Stimulated activated CD8-positive, alpha-beta memory T cell treated with anti-CD3 and anti-CD28 coated beads, Interleukin-7, amount 100 ng/mL, for 1 hour (primary cell): ENCODE results near the gene EIPR1.
"Not testable (repeated sequence)": the region's sequence is repeated elsewhere in the genome, so short reads cannot be mapped to it uniquely, and the experiment has no call there.

Source experiments
- DNase-seq, 2 donors: peaks; one replicate each; pipeline ENCODE4 v3.0.0-alpha.2; 2020; ENCODE audit warnings: low read depth in 2 of 2

The EIPR1 gene

DNA sequence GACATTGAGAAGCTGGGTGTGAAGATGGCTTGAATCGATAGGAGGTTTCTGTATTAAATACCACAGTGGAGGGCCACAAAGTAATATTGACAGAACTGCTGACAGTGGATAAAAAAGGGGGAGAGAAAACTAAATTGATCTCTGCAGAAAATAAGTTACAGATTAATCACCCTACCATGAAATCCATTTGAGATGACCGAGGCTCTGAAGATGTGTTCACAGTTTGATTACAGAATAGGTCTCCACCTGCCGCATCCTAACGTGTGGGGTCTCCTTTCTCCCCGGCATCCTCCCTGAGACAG lies 165.6 kb downstream of the EIPR1 start:
- no peak for DNase-seq

DNA sequence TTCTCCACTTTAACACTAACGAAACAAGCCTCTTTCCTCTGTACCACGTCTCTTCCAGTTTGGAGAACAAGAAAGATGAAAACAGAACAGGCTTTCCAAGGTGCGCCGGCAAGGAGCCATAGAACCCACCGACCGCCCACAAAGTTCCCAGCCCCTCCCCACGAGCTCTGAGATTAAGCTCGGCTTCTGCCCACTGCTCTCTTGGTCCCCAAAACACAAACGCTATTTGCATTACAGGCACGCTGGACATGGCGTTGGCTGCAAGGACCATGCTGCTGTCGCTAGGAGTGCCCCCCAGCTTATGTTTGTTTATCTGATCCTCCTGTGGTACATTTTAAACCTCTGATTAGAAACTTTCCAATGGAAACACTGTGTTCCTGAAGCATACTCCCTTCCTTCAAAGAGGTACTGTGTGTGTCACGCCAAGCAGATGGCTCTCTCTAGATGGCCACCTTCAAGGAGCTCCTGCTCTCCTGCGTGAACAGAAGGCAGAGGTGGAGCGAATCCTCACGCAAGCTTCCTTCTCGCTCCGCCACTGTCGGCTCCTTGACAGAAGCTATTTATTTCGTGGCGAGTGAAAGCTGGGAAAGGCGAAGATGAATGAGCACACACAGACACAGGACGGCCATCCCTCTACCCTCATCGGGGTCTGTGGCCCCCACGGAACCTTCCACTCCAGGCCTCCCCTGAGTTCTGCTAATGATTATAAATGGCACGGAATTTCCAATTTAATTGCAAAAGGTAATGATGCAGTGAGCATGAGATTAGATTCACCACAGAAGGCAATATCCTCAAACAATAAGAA lies 166.2 kb downstream of the EIPR1 start:
- no peak for DNase-seq

DNA sequence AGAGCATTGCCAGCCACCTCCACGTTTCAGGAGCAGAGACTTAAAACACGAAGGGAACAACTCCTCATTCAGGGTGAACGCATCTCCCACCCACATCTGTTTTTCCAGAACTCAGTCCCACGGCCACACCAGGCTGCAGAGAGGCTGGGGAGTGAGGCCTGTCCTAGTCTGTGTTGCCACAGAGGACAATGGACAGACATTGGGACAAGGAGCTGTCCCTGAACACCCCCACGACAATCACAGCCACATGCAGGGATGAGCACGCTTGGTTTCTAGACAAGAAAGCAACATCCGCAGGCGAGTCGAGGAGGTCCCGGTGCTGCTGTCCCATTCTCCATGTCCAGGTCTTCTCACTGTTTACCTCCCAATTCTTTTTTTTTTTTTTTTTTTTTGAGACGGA lies 167.4 kb downstream of the EIPR1 start:
- no peak for DNase-seq

DNA sequence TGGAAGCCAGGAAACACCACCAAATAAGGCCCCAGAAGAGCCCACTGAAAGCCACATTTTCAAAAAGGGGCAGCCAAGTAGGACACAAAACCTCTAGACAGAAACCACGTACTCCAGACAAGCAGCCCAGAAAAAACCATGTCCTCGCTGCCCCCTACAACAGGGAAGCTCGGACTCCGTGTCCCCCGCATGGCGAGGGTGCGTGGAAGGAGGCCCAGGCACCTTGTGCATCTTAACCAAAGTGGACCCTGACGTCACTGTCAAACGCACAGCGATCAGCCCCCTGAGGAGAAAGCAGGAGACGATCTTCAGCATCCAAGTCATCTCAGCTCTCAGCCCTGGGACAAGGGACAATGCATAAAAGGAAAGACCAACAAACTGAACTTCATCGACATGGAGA lies 168.4 kb downstream of the EIPR1 start:
- DNase-seq = no peak

DNA sequence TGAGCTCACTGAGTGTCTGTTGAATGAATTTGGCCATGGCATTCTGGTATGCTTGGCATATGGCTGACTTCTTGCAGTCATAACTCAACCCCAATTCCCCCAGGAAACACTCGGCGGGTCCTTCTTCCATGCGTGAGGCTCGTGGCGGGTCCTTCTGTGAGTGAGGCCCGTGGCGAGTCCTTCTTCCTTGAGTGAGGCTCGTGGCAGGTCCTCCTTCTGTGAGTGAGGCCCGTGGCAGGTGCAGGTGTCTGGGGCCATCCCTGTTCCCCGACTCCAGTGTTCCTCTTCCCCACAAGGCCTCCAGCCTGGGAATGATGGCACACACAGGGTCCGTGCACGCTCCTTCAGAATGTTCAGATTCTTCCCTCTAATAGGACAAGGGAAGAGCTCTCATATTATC lies 169.0 kb downstream of the EIPR1 start:
- DNase-seq = no peak

DNA sequence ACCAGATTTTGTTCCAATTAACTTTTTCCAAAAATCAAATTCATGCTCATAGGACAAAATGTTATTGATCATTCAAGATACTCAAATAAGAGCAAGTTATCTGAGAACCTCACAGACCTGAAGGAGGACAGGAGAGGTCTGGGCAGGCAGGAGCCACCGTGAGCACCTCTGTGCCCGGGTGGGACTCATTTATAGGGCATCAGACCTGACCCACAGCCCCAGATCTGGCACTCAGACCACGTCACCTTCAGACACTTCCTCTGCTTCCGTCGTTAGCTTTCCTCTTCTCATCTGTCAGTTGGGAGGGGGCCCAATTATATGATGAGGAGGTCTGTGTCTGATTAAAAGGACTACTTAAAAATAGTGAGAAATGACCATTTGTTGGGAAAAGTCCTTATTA lies 169.4 kb downstream of the EIPR1 start:
- DNase-seq = no peak

DNA sequence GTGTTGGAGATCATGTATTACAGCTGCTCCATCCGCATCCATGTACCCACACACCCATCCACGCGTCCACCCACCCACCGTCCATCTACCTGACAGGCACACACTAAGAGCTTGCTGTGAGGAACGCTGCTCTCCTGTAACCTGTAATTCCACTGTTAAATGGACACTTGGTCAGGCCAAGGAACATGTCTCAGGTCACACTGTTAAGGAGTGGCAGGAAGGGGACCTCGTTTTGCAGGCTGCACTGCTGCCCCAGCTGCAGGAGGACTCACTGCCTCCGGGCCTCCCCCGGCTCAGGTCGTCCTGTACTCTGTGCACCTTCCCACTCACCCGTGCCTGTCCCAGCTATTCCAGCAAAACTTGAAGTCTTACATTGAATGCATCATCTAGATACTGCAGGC lies 170.5 kb downstream of the EIPR1 start:
- DNase-seq = no peak

DNA sequence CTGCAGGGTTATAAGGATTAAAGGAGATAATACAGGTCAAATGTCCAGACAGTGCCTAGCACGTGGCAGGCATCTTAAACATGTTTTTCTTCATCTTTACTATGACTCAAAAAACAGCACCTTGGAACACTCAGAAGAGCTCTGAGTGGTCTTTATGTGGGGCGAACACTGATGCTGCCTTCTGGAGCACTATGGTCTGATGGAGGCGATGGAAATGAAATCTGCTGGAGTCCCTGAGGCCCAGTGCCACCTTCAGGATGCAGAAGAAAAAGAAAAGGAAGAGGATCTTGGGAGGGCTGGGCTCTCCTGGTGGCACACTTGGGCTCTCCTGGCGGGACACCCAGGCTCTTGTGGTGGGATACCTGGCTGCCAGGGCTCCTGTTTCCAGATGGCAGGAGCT lies 171.8 kb downstream of the EIPR1 start:
- no peak for DNase-seq

DNA sequence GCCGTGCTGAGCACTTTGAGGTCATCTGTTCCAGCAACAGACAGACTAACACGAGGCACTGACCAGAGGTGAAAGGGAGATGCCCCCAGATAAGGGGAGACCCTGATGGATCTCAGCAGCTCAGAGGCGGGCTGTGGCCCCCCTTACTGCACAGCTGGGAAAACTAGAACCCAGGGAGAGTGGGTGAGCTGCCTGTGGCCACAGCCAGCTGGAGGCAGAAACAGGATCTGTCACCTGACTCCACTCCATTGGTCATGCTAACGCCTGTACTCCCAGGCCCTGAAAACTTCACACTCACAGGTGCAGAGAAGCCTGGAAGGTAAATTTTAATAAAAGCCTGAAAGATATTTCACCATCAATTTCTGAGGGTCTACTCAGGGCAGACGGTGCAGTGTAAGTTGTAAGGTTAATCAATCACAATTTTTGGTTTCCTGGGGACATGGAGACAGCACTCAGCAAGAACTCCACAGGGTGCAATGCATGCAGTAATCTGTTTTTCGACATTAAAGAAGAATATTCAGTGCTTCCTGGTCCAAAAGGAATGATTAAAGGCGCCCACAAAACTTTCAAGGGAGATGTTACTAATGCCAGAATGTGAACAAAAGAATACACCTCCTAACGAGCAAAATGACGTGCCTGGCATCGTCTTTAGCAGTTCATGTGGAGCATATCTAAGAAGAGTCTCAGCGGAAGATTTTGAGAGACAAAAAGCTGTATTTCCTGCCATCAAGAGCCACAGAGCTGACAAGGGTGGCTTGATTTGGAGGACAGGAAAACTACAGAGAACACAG lies 173.4 kb downstream of the EIPR1 start:
- no peak for DNase-seq

DNA sequence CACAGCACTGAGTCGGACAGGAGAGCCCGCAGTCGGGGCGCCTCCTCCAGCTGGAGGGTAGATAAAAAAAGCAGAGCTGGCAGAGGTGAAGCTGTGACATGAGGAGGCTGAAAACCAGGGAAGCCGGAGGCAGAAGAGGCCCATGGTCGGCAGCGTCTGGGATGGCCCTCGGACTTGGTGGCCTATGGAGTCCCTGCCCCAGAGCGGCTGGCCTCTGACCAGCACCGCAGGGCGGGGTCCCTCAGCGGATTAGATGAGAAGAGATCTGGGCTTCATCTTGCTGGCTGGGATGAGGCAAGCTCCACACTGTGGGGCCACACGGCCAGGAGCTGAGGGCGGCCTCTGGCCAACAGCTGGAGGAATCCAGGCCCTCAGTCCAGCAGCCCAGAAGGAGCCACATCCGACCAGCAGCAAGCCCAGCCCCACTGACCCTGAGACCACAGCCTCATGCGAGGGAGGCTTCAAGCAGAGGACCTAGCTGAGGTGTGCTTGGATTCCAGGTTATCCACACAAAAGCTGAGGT lies 174.1 kb downstream of the EIPR1 start:
- DNase-seq = no peak

DNA sequence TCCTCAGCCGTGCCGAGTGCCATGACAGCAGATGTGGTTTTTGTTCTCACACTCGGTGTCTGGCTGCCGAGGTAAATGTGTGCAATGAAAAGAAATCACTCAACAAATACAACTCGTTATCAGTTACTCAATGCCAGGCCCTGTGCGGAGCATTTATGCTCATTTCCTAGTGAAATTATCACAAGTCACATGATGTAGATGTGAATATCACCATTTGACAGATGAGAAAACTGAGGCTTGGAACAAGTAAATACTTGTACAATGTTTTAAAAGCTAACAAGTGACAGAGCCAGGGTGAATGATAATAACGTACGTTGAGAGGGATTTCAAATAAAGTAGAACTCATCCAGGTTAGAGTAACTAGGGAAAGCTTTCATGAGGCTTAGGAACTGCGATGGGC lies 174.7 kb downstream of the EIPR1 start:
- no peak for DNase-seq

DNA sequence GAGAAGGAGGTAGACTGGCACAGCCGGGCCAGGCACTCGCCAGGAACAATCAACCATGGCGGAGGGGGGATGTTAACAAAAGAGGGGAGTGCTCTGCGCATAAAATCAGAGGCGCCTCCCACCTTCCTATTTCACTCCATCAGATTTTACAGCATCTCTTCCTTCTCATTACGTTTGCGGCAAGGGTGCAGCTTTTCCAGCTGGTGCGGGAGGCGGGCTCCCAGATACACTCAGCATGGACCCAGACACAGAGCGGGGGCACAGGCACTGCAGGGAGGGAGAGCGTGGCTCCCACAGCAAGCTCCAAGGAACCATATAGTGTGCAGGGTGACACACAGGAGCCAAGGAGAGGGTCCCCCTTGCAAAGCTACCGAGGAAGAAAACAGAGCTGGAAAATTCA lies 176.3 kb downstream of the EIPR1 start:
- DNase-seq = no peak

DNA sequence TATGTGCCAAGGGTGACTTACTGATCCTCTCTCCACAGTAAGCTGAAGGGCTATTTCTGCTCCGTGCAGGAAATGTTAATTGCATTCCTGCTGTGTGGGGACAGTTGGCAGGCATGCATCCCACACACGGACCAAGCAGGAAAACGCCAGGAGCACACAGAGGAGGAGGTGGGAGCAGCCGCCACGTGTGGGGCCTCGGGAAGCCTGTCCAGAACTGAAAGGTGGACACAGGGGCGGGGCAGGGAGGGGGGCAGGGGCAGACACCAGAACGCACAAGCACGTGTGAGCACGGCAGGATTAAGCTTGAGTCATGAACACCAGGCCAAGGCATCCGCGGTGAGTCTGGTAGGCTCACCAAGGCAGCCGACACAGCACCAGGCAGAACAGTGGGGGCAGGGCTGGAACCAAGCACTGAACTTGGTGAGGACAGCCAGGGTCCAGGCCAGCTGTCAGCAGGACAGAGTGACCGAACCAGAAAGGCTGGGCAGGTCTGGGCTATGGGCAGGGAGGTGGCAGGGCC lies 177.1 kb downstream of the EIPR1 start:
- DNase-seq = no peak

DNA sequence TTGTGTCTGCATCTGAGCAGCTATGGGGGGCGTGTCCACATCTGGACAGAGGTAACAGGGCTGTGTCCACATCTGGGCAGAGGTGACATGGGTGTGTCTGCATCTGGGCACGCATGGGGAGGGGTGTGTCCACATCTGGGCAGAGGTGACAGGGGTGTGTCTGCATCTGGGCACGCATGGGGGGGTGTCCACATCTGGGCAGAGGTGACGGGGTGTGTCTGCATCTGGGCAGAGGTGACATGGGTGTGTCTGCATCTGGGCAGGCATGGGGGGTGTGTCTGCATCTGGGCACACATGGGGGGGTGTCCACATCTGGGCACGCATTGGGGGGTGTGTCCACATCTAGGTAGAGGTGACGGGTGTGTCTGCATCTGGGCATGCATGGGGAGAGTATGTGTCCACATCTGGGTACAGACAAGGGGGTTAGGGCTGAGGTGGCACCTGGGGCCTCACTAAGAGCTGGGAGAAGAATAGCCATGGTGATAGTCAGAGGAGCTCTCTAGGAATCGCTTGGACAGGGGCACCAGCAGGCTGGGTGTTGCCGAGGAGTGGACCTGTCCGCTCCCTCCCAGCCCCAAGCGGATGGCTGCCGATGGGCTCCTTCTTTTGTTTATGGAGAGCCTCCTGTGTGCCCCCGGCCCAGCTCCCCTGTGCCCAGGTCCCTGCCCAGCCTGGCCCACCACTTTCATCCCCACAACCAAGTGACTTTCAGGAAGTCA lies 177.8 kb downstream of the EIPR1 start:
- DNase-seq = no peak

DNA sequence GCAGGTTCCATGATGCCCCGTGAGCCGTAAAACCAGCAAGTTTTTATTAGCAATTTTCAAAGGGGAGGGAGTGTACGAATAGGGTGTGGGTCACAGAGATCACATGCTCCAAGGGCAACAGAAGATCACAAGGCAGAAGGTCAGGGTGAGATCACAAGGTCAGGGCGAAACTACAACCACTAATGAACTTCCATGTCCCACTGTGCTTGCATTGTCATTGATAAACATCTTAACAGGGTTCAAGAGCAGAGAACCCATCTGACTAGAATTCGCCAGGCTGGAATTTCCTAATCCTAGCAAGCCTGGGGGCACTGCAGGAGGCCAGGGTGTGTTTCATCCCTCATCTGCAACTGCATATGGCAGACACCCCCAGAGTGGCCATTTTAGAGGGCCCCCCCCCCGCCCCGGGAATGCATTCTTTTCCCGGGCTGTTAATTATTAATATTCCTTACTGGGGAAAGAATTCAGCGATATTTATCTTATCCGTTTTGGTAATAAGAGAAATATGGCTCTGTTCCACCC lies 178.9 kb downstream of the EIPR1 start:
- DNase-seq = not testable (repeated sequence)

DNA sequence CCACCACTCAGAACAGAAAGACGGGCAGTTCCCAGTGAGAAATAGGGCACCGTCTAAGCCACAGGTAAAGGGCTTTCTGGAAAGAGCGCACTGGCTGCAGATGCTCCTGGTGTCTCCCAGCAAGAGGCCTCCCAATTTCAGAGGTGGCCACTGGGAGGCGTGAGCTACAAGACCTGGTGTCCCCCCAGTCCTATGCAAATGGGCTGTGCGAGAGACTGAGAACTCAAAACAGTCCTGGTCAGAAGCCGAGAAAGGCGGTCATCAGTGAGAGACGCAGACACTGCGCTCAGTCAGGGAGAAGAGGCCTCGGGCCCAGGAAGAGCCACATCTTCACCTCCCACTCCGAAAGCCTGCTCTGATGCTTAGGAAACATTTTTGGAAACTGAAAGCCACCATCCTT lies 179.5 kb downstream of the EIPR1 start:
- DNase-seq = no peak

DNA sequence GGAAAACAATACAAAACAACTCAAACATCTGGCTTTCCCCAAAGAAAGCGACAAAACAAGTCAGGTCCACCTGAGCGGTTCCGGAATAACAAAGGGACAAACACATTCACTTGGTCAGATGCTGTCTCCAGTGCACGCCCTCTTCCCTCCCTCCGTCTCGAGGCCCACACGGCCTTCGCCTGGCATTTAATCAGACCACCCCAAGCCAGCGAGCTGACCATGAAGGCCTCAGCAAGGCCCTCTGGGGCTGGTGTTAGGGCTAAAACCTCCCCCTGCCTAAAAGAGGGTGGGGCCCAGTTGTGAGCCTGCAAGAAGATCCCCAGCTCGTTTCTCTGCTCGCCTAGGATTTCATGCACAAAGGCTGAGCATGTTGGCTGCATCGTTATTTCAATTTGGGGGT lies 180.3 kb downstream of the EIPR1 start:
- DNase-seq = no peak

DNA sequence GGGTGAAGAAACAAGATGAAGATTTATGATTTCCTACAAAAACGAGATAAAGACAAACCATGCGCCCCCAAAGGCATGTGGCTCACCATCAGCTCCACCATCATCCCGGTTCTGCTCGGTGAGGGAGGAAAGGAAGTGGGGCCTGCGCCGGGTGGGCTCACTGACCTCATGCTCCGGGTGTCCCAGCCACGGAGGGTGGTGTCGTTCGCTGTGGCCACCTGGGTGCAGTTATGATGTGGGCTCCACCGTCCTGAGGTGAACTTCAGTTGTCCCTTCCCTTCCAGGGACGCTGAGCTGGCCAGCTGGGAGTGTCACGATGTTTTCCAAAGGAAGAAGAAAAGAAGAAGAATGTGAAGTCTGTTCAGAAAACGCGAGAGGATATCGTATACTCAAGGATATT lies 180.9 kb downstream of the EIPR1 start:
- no peak for DNase-seq

DNA sequence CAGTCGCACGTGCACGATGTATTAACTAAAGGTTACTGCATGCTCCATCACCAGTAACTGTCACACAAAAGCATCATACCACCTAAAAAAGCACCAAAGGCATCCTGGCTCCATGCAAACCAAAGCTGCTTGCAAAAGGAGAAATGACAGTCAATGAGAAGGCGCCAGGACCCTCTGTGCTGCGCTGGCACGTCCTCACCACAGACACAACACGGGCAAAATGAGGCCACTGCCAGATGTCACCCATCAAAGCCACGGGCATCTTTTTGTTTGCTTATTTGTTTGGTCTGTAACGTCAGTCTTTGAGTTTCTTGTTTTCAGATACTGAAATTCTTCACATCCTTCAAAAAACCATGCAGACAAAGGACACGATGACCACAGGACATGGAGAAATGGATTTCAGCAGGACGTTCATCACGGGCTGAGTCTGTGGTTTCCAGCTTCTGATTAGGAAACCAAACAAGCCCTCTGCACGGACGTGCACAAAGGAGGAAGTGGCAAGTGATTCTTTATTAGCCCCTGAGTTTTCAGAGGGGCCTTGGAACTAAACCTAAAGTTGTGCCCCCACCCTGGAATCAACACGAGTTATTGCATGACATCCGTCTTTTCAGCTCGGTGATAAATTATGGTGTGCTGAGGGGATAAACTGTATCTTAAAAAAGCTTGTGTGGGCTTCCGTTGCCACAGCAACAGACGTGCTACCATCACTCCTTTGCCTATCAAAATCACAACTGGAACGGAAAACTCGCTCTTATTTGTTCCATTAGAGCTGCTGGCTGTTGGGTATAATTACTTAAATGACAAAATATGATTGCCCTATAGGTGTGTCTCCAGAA lies 181.8 kb downstream of the EIPR1 start:
- no peak for DNase-seq

DNA sequence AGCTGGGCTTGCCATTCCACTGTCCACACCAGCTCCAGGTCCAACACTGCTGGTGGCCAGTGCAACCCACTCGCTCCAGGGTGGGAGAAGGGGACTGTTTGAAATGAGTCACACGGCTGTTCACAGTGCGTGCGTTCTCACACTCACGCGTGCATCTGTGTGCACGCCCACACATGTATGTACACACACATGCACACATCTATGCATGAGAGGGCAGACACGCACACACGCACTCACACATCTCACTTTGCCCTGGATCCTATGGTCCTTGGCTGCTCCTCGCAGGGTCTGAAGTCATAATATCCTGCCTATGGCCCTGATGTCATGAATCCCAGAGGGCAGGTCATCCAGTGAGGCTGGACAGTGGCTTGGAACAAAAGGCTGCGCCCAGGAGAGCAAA lies 182.8 kb downstream of the EIPR1 start:
- no peak for DNase-seq
